Right cardiac atrium (tissue), 5 donors: ENCODE data around the gene KRTAP4-16. TPM values are rescaled to one million over a fixed set of nuclear protein-coding genes. Genes with fewer than 3 reads are reported as not detected.
"Not testable (repeated sequence)": the region's sequence is repeated elsewhere in the genome, so short reads cannot be mapped to it uniquely, and the experiment has no call there.

ENCODE experiments used
- ATAC-seq, 2 donors: fragments of 200-7000 bp; cut with Tn5 transposase; one replicate each; pipeline versions ENCODE4 v1.8.0 to v1.9.1; 2020; ENCODE audit warnings: moderate library complexity in 2 of 2, mild to moderate bottlenecking in 1 of 2
- DNase-seq, 3 donors: peaks; one replicate each; pipeline ENCODE4 v3.0.0-alpha.2; 2020
- H3K27ac ChIP-seq: one replicate; pipeline ENCODE4 v1.5.1; 2013; ENCODE audit warnings: mild to moderate bottlenecking, low read length, control low read depth, moderate library complexity
- H3K27me3 ChIP-seq: one replicate; pipeline ENCODE4 v1.6.1; 2013; ENCODE audit not compliant: control insufficient read depth, insufficient read depth
- H3K4me1 ChIP-seq: one replicate; pipeline ENCODE4 v1.6.1; 2013; ENCODE audit warnings: low read length; ENCODE audit not compliant: control insufficient read depth, insufficient read depth
- H3K4me3 ChIP-seq: one replicate; pipeline ENCODE4 v1.5.1; 2013; ENCODE audit warnings: low read length, control low read depth
- H3K9me3 ChIP-seq: one replicate; pipeline ENCODE4 v1.6.1; 2013; ENCODE audit warnings: low read length; ENCODE audit not compliant: control insufficient read depth
- WGBS: extraction: QIAGEN DNeasy Blood & Tissue Kit; methylation state at CpG from one replicate; pipeline ENCODE4 v1.1.7; 2013; 5-methylcytosine and 5-hydroxymethylcytosine counted together
- intact Hi-C, 4 donors: fragments of 100-400 bp; cut with DNase I; formaldehyde crosslinking; loops; one replicate each; pipeline versions ENCODE4 v1.11.0 to v1.14.0; 2022 to 2023
- polyA plus RNA-seq: library from polyadenylated mRNA; stranded (reverse); fragments of 200-250 nt; gene quantifications from one replicate; pipeline ENCODE4 v1.2.3, GENCODE V29; 2013
- total RNA-seq, 4 donors: library from RNA; stranded (reverse); fragmentation: NEBNext Ultra II Directional; extraction: Animal tissue kit (Norgen Biotek cat#: 25700); gene quantifications; one replicate each; pipeline ENCODE4 v1.2.1, GENCODE V29; 2021
- donor health status: healthy with polysubstance abuse.
- donor health status: DM: no; HTN: yes; CAD: no.
- donor health status: DM: no; HTN: no; CAD: no.
- donor health status: DM: no; HTN: yes; CAD: no; lungs with severe emphysema.
- donor health status: DM: yes; HTN: yes; CAD: no.

The KRTAP4-16 gene
- total and polyA plus RNA-seq, 5 donors: not detected

GRCh38 chr17:41067281-41067680, 34.7 kb downstream of the KRTAP4-16 start:
- Histone ChIP-seq H3K27me3 (peaks cover 3% of the 10 kb centered on the region), H3K27ac (no peak overlapping the region), H3K4me1 (no peaks in the 10 kb centered on the region), H3K9me3 (no peaks in the 10 kb centered on the region), H3K4me3 (no peak overlapping the region)
- no peak for DNase-seq
- ATAC-seq: no peak
- intact Hi-C loops: no loop called here

- ATAC-seq (no peak), DNase-seq (no peak)
- Histone ChIP-seq H3K9me3 (no peaks in the 10 kb centered on the region), H3K4me3 (no peak within 1 kb of the TSS), H3K27me3 (peaks cover 3% of the 10 kb centered on the region), H3K27ac (no peak within 1 kb of the TSS), H3K4me1 (no peaks in the 10 kb centered on the region)
- WGBS: 87% methylated on average over 6 of the region's 6 CpGs
- intact Hi-C loops: no loop called here
Measured at GRCh38 chr17:41065829-41066624, 36.0 kb downstream of the KRTAP4-16 start, which contains the start of gene KRTAP2-4. Gene KRTAP2-4, minus strand, starts transcription at chr17:41065879. Its CDS starts 34 bp downstream, at chr17:41065845.

- H3K4me3 ChIP-seq, ATAC-seq, intact Hi-C loops, H3K27me3 ChIP-seq, H3K27ac ChIP-seq, H3K9me3 ChIP-seq, H3K4me1 ChIP-seq, DNase-seq: not testable (repeated sequence)
- WGBS: 63% methylated on average over 7 of the region's 16 CpGs
Measured at GRCh38 chr17:41065016-41065689, 36.9 kb downstream of the KRTAP4-16 start.

- H3K27me3 ChIP-seq: peaks cover 3% of the 10 kb centered on the region
- H3K9me3 ChIP-seq: no peaks in the 10 kb centered on the region
- no peak overlapping the region for H3K27ac ChIP-seq
- no peak for ATAC-seq
- intact Hi-C loops: no loop called here
- 78% methylated on average over 1 of the region's 1 CpG for WGBS
- H3K4me1 ChIP-seq: no peaks in the 10 kb centered on the region
- H3K4me3 ChIP-seq: no peak overlapping the region
- no peak for DNase-seq
Measured at GRCh38 chr17:41064301-41064700, 37.7 kb downstream of the KRTAP4-16 start.

- H3K27ac ChIP-seq: no peak overlapping the region
- no peak overlapping the region for H3K4me3 ChIP-seq
- no peaks in the 10 kb centered on the region for H3K4me1 ChIP-seq
- 85% methylated on average over 4 of the region's 4 CpGs for WGBS
- H3K9me3 ChIP-seq: no peaks in the 10 kb centered on the region
- ATAC-seq (no peak), DNase-seq (no peak)
- H3K27me3 ChIP-seq: peaks cover 3% of the 10 kb centered on the region
- intact Hi-C loops: no loop called here
Measured at GRCh38 chr17:41063449-41063848, 38.6 kb downstream of the KRTAP4-16 start.

- H3K27me3 ChIP-seq: no peaks in the 10 kb centered on the region
- no peak for ATAC-seq
- no peak overlapping the region for H3K4me3 ChIP-seq
- no peaks in the 10 kb centered on the region for H3K4me1 ChIP-seq
- no peak for DNase-seq
- no peaks in the 10 kb centered on the region for H3K9me3 ChIP-seq
- 74% methylated on average over 1 of the region's 1 CpG for WGBS
- H3K27ac ChIP-seq: no peak overlapping the region
- intact Hi-C loops: no loop called here
Measured at GRCh38 chr17:41061964-41062363, 40.0 kb downstream of the KRTAP4-16 start.

GRCh38 chr17:41060052-41060604, 41.9 kb downstream of the KRTAP4-16 start, which contains the start of gene KRTAP2-3:
Gene KRTAP2-3, minus strand, starts transcription at chr17:41060114. Its CDS starts 64 bp downstream, at chr17:41060050.
- DNase-seq (no peak), ATAC-seq (no peak)
- intact Hi-C loops: no loop called here
- Histone ChIP-seq H3K4me3 (no peak within 1 kb of the TSS), H3K27me3 (no peaks in the 10 kb centered on the region), H3K27ac (no peak within 1 kb of the TSS), H3K9me3 (no peaks in the 10 kb centered on the region), H3K4me1 (no peaks in the 10 kb centered on the region)
- 56% methylated on average over 6 of the region's 6 CpGs for WGBS

GRCh38 chr17:41059276-41060051, 42.5 kb downstream of the KRTAP4-16 start:
- WGBS: 24% methylated on average over 11 of the region's 31 CpGs
- not testable (repeated sequence) for DNase-seq

GRCh38 chr17:41058741-41059140, 43.3 kb downstream of the KRTAP4-16 start:
- Histone ChIP-seq H3K4me1 (no peaks in the 10 kb centered on the region), H3K9me3 (no peaks in the 10 kb centered on the region)
- 86% methylated on average over 5 of the region's 5 CpGs for WGBS

More at GRCh38 chr17:41059276-41060051, 42.5 kb downstream of the KRTAP4-16 start:
- H3K4me1 ChIP-seq, H3K9me3 ChIP-seq, ATAC-seq, intact Hi-C loops, H3K4me3 ChIP-seq, H3K27ac ChIP-seq, H3K27me3 ChIP-seq: not testable (repeated sequence)

GRCh38 chr17:41057547-41057946, 44.5 kb downstream of the KRTAP4-16 start:
- no peaks in the 10 kb centered on the region for H3K4me1 ChIP-seq
- intact Hi-C loops: no loop called here
- ATAC-seq: no peak
- WGBS: 95% methylated on average over 1 of the region's 1 CpG
- no peak for DNase-seq
- no peak overlapping the region for H3K27ac ChIP-seq
- H3K4me3 ChIP-seq: no peak overlapping the region
- H3K27me3 ChIP-seq: peaks cover 3% of the 10 kb centered on the region
- H3K9me3 ChIP-seq: no peaks in the 10 kb centered on the region

More at GRCh38 chr17:41058741-41059140, 43.3 kb downstream of the KRTAP4-16 start:
- H3K4me3 ChIP-seq: no peak overlapping the region
- ATAC-seq (no peak), DNase-seq (no peak)
- peaks cover 3% of the 10 kb centered on the region for H3K27me3 ChIP-seq
- intact Hi-C loops: no loop called here
- H3K27ac ChIP-seq: no peak overlapping the region
